ENCODE data around the gene SMIM24. TPM values are rescaled to one million over a fixed set of nuclear protein-coding genes. Genes with fewer than 3 reads are reported as not detected.

The SMIM24 gene
- total and polyA plus RNA-seq, 9 of the 15 experiments (the other 6 are each of a cell fraction or from before 2014, with no cell fraction given) = 0.45 to 12.3 (median 1.4) TPM; not detected in 1

DNA sequence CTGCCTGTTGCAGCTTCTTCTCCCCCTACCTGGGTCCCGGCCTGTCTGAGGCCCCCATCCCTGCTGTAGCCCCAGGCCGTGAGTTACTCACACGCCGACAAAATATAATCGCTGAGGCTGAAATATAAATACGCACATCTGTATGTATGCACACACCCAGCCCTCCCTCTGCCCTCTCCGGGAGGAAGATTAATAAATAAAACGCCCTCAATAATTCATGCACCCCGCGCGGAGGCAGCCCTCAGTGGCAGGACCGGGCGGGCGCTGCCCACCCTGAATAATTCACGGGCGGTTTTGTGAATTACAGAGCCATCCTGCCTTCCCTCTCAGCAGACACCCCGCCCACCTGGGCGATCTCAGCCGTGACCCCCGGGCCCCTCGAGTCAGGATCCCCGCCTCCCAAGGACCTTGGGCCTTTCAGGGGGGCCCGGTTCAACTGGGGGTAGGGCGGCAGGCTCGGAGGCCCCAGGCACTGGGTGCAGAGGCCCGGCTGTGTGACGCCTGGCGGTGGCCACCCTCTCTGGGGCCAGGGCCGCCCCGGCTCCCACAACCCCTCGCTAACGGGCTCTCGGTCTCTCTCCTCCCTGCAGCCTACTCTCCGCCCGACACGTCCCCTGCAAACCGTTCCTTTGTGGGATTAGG is 24.2 kb downstream of the SMIM24 start:
- ChIA-PET CTCF (ENCODE audit: low intra/inter-chr PET ratio) (no interaction called here), POLR2A (interaction anchor here (0.6 kb wide), 1 partner anchor 57 kb away, joined by 3 read pairs; no protein-coding TSS in a partner anchor)
- H3K4me1 ChIP-seq (replicated peaks in 1 of 2; ENCODE audit: control insufficient read depth in 2 of 2, insufficient read depth in 2 of 2, low read length in 2 of 2) = peaks cover 0 to 51% of the 10 kb centered on the region in 2 experiments; a peak in 2 of 5 replicates
- no peaks in the 10 kb centered on the region for H3K27me3 ChIP-seq (ENCODE audit: control insufficient read depth in 2 of 2, insufficient read depth in 2 of 2, low read length in 2 of 2)
- intact Hi-C loops (cut with micrococcal nuclease) = no loop called here
- no peak overlapping the region for H3K4me3 ChIP-seq
- in situ Hi-C loops (cut with MboI) = no loop called here
- peaks cover 98% of the 10 kb centered on the region for H3K36me3 ChIP-seq (ENCODE audit: control insufficient read depth, insufficient read depth, low read length)
- ATAC-seq = no peak
- no peak overlapping the region for H2AFZ ChIP-seq (ENCODE audit: low read depth, low read length)
- BruUV-seq (replicated peaks) = no TSS peak
- peaks cover 8% of the 10 kb centered on the region for H4K20me1 ChIP-seq (replicated peaks; ENCODE audit: control insufficient read depth, insufficient read depth, low read length)
- peak in 1 of 4 experiments; percentile 14 for DNase-seq (ENCODE audit: extremely low read depth in 1 of 4, low spot score in 3 of 4)
- no peak overlapping the region for H3K9ac ChIP-seq (ENCODE audit: insufficient read depth in 1 of 2, low read depth in 2 of 2, low read length in 2 of 2)
- TF ChIP-seq POLR2G (IDR thresholded peaks at IDR 0.05; ENCODE audit: low read depth, low read length) (peak; percentile 61), RBM22 (IDR thresholded peaks at IDR 0.05; ENCODE audit: low read depth, low read length, poor library complexity, severe bottlenecking) (peak; percentile 95), NFYB (IDR thresholded peaks at IDR 0.05; ENCODE audit: extremely low read depth, insufficient read length) (no peak), L3MBTL2 (IDR thresholded peaks at IDR 0.05) (no peak)
- no peak overlapping the region for H3K4me2 ChIP-seq (ENCODE audit: insufficient read depth, low read length)
- no peaks in the 10 kb centered on the region for H3K9me3 ChIP-seq (replicated peaks; ENCODE audit: control insufficient read depth, insufficient read depth, low read depth, low read length)
- H3K9me1 ChIP-seq (ENCODE audit: control insufficient read depth, insufficient read depth, low read length) = no peaks in the 10 kb centered on the region
- 94% methylated on average over 18 of the region's 37 CpGs for whole genome bisulfite sequencing (ENCODE audit: insufficient coverage, low coverage, missing lambda C conversion rate)
- peaks cover 5% of the 10 kb centered on the region; the same call in 2 of the 3 replicates for H3K79me2 ChIP-seq (ENCODE audit: control insufficient read depth, insufficient read depth, low read length)
- no peak overlapping the region for H3K27ac ChIP-seq (ENCODE audit: extremely low read depth, low read depth, low read length)
- no peak for FAIRE-seq

DNA sequence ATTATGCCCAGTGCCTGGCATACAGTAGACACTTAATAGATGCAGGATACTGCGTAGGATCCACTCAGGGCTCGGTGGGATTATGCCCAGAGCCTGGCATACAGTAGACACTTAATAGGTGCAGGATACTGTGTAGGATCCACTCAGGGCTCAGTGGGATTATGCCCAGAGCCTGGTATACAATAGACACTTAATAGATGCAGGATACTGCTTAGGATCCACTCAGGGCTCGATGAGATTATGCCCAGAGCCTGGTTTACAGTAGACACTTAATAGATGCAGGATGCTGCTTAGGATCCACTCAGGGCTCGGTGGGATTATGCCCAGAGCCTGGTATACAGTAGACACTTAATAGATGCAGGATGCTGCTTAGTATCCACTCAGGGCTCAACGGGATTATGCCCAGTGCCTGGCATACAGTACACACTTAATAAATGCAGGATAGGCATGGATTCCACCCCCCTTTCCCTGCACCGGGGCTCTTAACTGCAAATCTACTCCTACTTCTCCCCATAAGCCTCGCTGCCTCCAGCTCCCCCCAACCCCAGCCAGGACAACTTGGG is 24.9 kb downstream of the SMIM24 start:
- POLR2A ChIA-PET = interaction anchor here (0.6 kb wide), 1 partner anchor 58 kb away, joined by 3 read pairs; no protein-coding TSS in a partner anchor
- CTCF ChIA-PET (ENCODE audit: low intra/inter-chr PET ratio) = no interaction called here
- no peaks in the 10 kb centered on the region for H3K9me1 ChIP-seq (ENCODE audit: control insufficient read depth, insufficient read depth, low read length)
- peak; percentile 73; the same call in 1 of the 2 replicates for TF ChIP-seq ADNP (tag; IDR thresholded peaks at IDR 0.05)
- TF ChIP-seq POLR2A (conservative IDR thresholded peaks at IDR 0.05) = 0 out of 2 replicates have a peak, but pooled peaks have one; percentile 11
- TF ChIP-seq TRIM24 (IDR thresholded peaks at IDR 0.05) = no peak
- TF ChIP-seq, protein P1, sequence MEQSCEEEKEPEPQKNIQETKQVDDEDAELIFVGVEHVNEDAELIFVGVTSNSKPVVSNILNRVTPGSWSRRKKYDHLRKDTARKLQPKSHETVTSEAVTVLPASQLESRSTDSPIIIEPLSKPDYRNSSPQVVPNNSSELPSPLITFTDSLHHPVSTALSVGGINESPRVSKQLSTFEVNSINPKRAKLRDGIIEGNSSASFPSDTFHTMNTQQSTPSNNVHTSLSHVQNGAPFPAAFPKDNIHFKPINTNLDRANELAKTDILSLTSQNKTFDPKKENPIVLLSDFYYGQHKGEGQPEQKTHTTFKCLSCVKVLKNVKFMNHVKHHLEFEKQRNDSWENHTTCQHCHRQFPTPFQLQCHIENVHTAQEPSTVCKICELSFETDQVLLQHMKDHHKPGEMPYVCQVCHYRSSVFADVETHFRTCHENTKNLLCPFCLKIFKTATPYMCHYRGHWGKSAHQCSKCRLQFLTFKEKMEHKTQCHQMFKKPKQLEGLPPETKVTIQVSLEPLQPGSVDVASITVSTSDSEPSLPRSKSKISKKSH (CRISPR knock-in tag; IDR thresholded peaks at IDR 0.05) = no peak
- TF ChIP-seq ZKSCAN8 (CRISPR knock-in tag; IDR thresholded peaks at IDR 0.05) = peak; percentile 99
- intact Hi-C loops (cut with micrococcal nuclease) (no loop called here), in situ Hi-C loops (cut with MboI) (no loop called here)
- H3K4me1 ChIP-seq (replicated peaks in 1 of 2; ENCODE audit: control insufficient read depth in 2 of 2, insufficient read depth in 2 of 2, low read length in 2 of 2) = peaks cover 3 to 53% of the 10 kb centered on the region in 2 experiments; a peak in 2 of 5 replicates
- H2AFZ ChIP-seq (ENCODE audit: low read depth, low read length) = no peak overlapping the region
- H3K27ac ChIP-seq (ENCODE audit: extremely low read depth, low read depth, low read length) = no peak overlapping the region
- H4K20me1 ChIP-seq (replicated peaks; ENCODE audit: control insufficient read depth, insufficient read depth, low read length) = peaks cover 8% of the 10 kb centered on the region
- peaks cover 98% of the 10 kb centered on the region for H3K36me3 ChIP-seq (ENCODE audit: control insufficient read depth, insufficient read depth, low read length)
- H3K9ac ChIP-seq (ENCODE audit: insufficient read depth in 1 of 2, low read depth in 2 of 2, low read length in 2 of 2) = no peak overlapping the region
- no peaks in the 10 kb centered on the region for H3K9me3 ChIP-seq (replicated peaks; ENCODE audit: control insufficient read depth, insufficient read depth, low read depth, low read length)
- DNase-seq (ENCODE audit: extremely low read depth in 1 of 4, low spot score in 3 of 4) (peak in 1 of 4 experiments; percentile 10), ATAC-seq (no peak), FAIRE-seq (no peak)
- no TSS peak for BruUV-seq (replicated peaks)
- H3K4me2 ChIP-seq (ENCODE audit: insufficient read depth, low read length) = no peak overlapping the region
- 84% methylated on average over 7 of the region's 7 CpGs for WGBS (ENCODE audit: insufficient coverage, low coverage, missing lambda C conversion rate)
- no peak overlapping the region for H3K4me3 ChIP-seq
- H3K79me2 ChIP-seq (ENCODE audit: control insufficient read depth, insufficient read depth, low read length) = peaks cover 5% of the 10 kb centered on the region; the same call in 2 of the 3 replicates
- H3K27me3 ChIP-seq (ENCODE audit: control insufficient read depth in 2 of 2, insufficient read depth in 2 of 2, low read length in 2 of 2) = no peaks in the 10 kb centered on the region
